Mucosa of gallbladder (tissue), 1 donor: ENCODE results near the gene FGR. TPM values are rescaled to one million over a fixed set of nuclear protein-coding genes. Genes with fewer than 3 reads are reported as not detected.
"Not testable (repeated sequence)": the region's sequence is repeated elsewhere in the genome, so short reads cannot be mapped to it uniquely, and the experiment has no call there.

Experiments used
- DNase-seq: peaks from one replicate; pipeline ENCODE4 v3.0.0-alpha.2; 2020; ENCODE audit warnings: low spot score
- total RNA-seq: library from RNA; stranded (reverse); gene quantifications from one replicate; pipeline ENCODE4 v1.2.1, GENCODE V29; 2021
- donor health status: DM: no; HTN: no; CAD: no.

Gene FGR
- total RNA-seq, 1 donor from 2014 or later = 7.6 TPM

DNA sequence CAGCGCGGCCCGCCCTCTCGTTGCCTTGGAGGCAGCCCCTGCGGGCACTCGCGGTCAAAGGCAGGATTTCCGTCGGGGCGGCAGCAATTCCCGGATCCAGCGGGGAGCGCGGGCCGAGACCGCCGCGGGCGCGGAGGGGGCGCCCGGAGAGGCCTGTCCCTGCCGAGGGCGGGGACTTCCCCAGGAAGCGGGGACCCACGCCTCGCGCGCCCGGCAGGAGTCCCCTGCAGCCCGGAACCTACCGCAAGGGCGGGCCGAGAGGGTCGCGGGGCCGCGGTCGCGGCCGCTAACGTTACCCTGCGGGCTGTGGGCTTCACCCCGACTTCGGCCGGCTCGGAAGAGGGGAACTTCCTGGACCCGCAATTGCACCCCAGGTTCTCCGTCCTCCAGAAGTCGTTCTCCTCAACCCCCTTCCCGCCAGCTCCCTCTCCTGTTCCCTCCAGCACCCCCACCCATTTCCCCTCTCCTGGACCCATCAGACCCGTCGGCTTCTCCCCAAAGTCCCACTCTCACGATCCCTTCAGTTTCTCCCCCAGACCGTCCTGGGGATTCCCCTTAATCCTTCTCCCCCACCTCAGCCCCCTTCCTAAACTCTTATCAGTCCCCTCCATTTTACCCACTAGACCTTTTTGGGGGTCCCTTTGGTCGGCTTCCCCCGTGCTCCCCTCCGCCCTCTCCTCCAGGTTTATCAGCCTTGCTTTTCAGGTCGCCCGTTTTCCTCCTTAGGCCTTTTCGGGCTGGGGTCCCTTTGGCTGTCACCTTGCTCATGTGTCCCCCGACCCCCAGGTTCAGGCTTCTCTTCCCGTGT lies 604 bp downstream of the FGR start:
- no peak for DNase-seq

DNA sequence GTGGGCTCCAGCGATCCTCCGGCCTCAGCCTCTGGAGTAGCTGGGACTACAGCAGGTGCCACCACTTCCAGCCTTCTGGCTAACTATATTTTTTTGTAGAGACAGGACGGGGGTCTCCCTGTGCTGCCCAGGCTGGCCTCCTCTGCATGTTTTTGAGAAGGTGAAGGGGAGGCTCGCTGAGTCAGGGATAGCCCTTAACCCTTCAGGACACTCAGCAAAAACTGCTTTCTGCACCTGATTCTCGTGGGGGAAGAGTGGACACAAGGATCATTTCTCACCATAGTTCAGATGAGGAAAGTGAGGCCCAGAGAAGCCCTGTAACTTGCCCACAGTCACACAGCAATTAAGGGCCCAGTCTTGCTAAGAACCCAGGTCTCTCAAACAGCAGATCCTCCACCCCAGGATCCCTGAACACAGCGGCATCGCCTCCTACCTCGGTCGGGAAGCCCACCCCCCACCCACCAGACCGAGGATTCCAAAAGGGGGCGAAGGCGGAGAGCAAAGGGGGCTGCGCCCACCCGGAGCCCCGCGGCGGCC lies 1.3 kb downstream of the FGR start:
- DNase-seq = no peak

- no peak for DNase-seq
Observed at GRCh38 chr1:27633298-27633610, 1.7 kb downstream of the FGR start.

DNA sequence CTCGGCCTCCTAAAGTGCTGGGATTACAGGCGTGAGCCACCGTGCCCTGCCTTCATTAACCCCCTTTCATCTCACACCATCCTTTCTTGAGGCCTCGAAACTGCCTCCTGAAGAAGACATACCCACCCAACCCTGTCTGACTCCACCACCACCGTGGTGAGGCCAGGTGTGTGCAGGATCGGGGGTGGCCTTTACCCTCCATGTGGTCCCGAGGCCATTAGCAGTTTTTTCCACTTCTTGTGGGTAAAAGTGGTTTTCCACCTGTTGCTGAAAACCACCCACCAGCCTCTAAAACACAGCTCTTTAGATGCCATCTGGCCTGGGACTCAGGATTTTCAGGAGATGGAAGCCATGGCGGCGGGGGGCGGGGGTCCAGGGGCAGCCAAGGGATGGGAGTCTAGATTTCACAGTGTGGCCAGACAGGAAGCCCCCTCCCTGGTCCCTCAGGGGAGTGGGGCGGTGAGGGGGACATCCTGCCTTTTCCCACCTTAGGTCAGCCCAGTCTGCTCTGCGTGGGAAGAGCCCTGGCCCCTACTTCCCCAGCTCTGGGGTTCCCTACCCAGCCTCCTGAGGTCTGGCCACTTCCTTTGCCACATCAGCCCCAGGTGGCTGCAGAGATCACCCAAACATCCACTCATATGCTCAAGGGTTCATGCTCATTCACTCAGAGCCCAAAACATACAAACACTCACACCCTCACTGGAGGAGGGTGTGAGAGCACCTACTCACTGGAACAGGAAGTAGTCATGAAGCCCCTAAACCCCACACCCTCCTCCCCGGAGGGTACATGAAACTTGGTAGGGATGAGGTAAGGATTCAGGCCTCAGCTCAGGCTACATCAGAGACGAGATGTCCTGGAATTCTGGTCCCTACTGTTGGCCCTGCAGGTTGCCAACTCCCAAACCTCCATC lies 2.3 kb downstream of the FGR start:
- no peak for DNase-seq

DNA sequence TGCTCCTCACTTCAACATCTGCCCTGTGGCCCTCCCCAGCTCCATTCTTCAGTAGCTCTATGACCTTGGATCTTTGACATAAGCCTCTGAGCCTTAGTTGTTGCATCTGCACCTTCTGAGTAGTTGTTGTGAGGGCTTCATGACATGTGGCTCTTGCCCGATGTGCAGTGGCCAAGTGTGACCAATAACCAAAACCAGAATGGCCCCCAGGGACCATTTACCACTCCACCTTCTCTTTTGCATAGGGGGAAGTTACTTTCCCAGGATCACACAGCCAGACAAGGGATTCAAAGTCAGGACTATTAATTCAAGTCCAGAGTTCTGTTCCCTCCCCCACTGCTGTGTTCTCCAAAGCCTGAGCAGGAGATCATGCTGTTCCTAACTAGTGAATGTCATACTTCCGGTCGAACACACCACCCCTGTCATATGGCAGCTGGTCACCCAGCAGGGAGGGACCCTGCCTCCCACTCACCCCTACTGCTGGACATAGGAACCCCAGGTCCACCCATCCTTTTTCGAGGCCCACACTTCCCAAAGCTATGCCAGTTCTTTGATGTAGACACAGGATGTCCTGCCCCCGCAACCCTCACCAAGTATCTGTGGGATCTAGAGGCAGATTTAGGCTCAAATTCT lies 4.0 kb downstream of the FGR start:
- DNase-seq = no peak

DNA sequence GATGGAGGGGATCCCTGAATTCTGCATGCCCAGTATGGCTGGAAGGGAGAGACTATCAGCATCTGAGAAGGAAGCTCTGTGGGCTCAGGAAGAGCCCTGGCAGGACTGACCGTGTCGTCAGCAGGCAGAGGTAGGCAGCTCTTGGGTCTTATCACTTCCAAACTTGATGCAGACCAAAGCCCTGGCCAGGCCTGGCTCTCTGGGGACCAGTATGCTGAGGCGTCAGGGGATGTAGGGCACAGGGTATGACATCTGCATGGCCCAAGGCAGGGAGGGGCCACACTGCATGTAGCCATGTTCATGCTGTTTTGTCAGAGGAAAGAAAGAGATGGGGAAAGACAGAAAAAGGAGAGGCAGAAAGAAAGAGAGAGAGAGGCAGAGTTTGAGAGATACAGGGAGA lies 6.3 kb downstream of the FGR start:
- DNase-seq = no peak

- not testable (repeated sequence) for DNase-seq
Observed at GRCh38 chr1:27627733-27628132, 7.3 kb downstream of the FGR start.

- no peak for DNase-seq
Observed at GRCh38 chr1:27627061-27627460, 7.9 kb downstream of the FGR start.

DNA sequence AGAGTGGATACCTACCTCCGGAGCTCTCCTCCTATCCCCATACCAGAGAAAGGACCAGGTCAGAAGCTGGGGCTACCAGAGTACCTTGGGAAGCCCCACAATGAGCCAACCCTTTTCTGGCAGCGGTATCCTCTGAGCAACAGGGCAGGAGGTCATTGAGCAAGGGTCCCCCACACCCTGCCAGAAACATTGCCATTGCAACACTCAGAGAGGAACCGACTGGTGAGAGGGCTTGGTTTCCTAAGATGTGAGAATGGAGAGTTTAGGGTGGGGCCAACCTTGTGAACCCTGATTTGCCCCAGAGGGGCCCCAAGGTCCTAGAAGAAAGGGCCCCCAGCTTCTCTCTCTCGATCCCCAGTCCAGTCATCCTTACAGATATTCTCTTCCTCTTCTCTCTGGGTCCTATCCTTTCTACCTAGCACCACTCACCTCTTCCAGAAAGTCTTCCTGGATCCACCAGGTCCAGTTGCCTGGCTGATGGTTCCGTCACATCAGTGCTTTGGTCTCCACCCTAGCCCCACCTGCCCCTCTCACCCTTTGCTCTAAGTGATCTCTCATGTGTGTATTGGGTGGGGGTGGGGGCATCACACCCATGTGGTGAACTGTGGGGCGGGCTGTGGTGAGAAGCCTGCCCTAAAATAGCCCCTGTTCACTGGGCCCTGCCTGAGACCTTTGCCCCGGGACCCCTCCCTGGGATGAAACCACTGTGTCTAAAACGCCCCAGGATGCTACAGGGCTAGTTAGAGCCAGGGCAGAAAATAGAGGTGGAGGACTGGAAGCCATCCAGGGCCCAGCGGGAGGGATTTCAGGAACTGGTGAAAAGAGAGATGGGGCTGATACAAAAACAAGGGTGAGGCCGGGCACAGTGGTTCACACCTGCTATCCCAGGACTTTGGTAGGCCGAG lies 8.7 kb downstream of the FGR start:
- no peak for DNase-seq

DNA sequence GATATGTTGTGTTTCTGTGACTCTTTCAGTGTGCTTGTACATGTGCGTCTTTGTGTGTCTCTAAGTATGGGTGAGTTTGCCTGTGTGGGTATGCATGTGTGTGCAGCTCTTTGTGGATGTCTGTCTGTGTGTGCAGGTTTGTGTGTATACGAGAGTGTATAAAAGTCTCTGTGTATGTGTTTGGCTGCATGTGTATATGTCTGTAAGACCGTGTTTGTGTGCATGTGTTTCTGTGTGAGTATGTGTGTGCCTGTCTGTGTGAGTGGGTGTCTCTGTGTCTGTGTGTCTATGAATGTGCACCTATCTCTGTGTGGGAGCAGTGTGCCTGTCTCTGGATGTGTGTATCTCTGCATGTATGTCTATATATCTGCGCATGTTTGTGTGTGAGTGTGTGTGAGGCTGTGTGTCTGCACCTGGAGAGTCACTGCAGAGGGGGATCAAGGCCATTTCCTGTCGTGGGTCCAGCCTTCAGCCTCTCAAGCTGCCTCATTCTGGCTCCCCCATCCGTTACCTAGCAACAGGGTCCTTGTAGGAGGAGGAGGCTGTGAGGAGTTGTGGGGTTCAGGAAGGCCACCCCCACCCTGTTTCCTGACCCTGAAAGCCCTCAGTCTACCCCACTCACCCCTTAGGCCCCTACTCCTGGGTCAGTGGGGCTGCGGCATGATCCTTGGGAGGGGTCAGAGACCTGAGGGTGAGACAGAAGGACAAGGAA lies 10.4 kb downstream of the FGR start:
- no peak for DNase-seq

DNA sequence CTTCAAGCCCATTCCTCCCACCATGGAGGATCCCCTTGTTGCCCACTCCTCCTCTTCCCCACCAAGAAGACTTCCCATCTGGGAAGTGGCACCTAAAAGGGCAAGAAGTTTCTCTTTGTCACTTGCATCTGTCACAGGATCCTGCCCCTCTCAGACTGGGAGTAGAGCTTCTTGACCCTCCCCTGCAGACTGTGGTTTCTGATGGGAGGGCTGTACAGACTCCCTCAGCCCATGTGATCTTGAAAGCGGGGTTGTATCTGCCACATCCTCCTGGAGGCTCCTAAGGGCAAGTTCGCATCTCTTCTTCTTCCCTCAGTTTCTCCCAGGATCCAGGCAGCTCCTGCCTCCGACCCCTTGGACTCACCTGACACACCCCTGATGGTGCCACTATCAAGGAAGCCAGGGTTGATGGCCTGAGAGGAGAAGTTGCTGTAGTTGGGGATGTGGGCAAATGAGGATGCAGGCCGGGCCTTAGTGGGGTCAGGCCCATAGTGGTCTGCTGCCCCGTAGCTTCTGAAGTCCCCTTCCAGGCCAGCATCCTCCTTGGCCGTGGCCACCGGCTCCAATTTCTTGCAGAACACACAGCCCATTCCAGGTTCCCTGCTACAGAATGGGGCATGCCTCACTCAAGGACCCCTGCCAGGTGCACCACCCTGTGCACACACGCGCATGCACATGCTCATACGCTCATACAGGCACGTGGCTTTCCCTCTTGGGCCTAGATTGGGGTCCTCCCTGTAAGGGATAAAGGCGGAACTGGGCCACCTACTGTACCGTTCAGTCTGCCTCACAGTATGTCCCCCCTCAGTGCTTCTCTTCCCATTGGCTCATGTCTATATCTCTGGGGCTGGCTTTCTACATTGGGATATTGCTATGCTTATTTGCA lies 11.4 kb downstream of the FGR start:
- DNase-seq = no peak

DNA sequence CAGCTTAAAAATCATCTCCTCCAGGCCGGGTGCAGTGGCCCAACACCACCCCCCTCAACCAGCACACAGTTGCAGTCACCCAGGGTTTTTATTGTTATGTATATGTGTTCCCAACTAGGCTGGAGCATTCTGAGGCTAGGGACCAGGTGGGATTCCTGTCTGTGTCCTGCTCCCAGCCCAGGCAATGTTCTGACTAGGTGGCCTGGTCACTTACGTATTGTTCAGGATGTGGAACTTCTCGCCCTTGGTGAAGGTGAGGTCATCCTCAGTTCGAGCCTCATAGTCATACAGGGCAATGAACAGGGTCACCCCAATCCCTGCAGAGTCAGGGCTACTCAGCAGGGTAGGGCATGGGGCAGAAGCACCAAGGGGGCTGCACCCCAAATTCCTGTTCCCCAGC lies 12.2 kb downstream of the FGR start:
- no peak for DNase-seq

- no peak for DNase-seq
Observed at GRCh38 chr1:27621051-27621920, 13.7 kb downstream of the FGR start.

GRCh38 chr1:27619782-27620438 lies 15.1 kb downstream of the FGR start:
- not testable (repeated sequence) for DNase-seq

- no peak for DNase-seq
Observed at GRCh38 chr1:27618341-27619082, 16.5 kb downstream of the FGR start.

DNA sequence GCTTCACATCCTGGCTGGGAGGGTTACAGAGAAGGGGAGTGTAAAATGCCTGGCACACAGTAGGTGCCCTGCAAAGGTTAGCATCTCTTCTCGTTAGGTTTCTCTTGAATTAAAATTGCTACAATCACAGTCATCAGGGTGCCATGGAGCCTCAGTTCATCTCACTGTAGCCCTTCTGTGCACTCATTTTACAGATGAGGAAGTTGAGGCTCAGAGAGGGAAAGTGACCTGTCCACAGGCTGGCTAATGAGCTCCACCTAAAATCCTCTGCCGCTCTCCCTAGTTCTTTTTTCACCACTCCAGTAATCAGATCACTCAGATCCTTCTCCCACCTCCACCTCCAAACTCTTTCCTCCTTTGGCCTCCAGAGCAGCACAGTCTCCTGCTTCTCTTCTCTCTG lies 17.6 kb downstream of the FGR start:
- DNase-seq = no peak

GRCh38 chr1:27616441-27616840 lies 18.5 kb downstream of the FGR start:
- no peak for DNase-seq
